ENCODE measurements around the gene LDB2.

- no peak for TF ChIP-seq CTCF (IDR thresholded peaks at IDR 0.05)
- TF ChIP-seq POLR2A (IDR thresholded peaks at IDR 0.05), result no peak
These were observed 256.5 kb downstream of the LDB2 start for GRCh38 chr4:16641971-16642370.
